Loucy (cell line): ENCODE measurements around the gene OSBPL9.

Experiments
- EZH2phosphoT487 ChIP-seq: fragments of 200-600 bp; IDR thresholded peaks from 2 replicates; pipeline ENCODE4 v1.6.1; 2018; ENCODE audit warnings: antibody characterized with exemption, mild to moderate bottlenecking, moderate library complexity, borderline replicate concordance
- TF ChIP-seq, protein P1 (sequence below): fragments of 200-600 bp; sonication (generic); conservative IDR thresholded peaks from 2 replicates; pipeline ENCODE4 v1.5.1; 2014; ENCODE audit warnings: mild to moderate bottlenecking, antibody characterized with exemption, low read length

DNA sequence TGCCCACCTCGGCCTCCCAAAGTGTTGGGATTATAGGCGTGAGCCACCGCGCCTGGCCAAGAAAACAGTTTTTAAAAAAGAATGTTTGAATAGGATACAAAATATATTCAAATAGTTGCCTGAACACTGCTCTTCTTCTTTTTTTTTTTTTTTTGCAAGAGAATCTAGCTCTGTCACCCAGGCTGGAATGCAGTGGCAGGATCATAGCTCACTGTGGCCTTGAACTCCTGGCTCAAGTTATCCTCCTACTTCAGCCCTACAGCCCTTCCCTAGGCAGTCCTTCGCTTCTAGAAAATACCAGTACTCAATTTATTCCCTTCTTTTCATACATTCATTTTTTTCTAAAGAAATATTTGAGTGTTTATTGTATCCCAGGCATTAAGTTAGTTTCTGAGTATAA lies 67.9 kb downstream of the OSBPL9 start:
- TF ChIP-seq EZH2phosphoT487: no peak
- TF ChIP-seq, protein P1, sequence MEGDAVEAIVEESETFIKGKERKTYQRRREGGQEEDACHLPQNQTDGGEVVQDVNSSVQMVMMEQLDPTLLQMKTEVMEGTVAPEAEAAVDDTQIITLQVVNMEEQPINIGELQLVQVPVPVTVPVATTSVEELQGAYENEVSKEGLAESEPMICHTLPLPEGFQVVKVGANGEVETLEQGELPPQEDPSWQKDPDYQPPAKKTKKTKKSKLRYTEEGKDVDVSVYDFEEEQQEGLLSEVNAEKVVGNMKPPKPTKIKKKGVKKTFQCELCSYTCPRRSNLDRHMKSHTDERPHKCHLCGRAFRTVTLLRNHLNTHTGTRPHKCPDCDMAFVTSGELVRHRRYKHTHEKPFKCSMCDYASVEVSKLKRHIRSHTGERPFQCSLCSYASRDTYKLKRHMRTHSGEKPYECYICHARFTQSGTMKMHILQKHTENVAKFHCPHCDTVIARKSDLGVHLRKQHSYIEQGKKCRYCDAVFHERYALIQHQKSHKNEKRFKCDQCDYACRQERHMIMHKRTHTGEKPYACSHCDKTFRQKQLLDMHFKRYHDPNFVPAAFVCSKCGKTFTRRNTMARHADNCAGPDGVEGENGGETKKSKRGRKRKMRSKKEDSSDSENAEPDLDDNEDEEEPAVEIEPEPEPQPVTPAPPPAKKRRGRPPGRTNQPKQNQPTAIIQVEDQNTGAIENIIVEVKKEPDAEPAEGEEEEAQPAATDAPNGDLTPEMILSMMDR: no peak
